HFF-Myc (cell line): ENCODE data around the gene PKD1L1.

ENCODE experiments used
- DNase-seq: peaks from one replicate; pipeline ENCODE4 v3.0.0-alpha.2; 2011; ENCODE audit warnings: low read depth; ENCODE audit errors: extremely low read depth
- H3K4me3 ChIP-seq: replicated peaks from 2 replicates; pipeline ENCODE4 v1.5.1; 2011; ENCODE audit warnings: low read depth, mild to moderate bottlenecking, control low read depth, low read length
- CTCF ChIP-seq: IDR thresholded peaks from 2 replicates; pipeline ENCODE4 v1.5.1; 2012; ENCODE audit warnings: mild to moderate bottlenecking, low read depth, low read length, control low read depth; ENCODE audit errors: missing control alignments

PKD1L1 gene

GRCh38 chr7:47818796-47819606 lies 129.3 kb downstream of the PKD1L1 start:
- peak; percentile 53 for DNase-seq
- peak; percentile 97 for TF ChIP-seq CTCF
- no peak overlapping the region for H3K4me3 ChIP-seq

DNA sequence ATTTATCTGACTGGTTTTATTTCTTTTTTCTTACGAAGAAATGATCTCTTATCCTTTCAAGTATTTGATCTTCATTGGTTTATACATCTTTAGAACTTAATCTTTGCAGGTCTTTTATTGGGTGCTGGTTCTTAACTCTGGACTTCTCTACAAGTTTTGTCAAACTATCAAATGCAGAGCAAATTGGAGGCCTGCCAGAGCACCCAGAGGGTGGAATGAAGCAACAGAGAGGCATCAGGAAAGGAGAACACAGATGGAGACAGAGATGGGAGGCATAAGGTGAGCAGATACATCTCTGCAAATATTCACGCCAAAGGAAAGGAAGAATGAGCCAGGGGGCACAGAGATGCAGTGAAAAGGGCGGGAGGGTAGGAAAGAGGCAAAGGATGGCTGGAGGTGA lies 130.3 kb downstream of the PKD1L1 start:
- H3K4me3 ChIP-seq = no peak overlapping the region
- no peak for DNase-seq
- no peak for TF ChIP-seq CTCF

- DNase-seq = no peak
- no peak for TF ChIP-seq CTCF
- H3K4me3 ChIP-seq = no peak overlapping the region
Measured at GRCh38 chr7:47816647-47817046, 131.6 kb downstream of the PKD1L1 start.

GRCh38 chr7:47815867-47816266 lies 132.4 kb downstream of the PKD1L1 start:
- DNase-seq = no peak
- no peak overlapping the region for H3K4me3 ChIP-seq

DNA sequence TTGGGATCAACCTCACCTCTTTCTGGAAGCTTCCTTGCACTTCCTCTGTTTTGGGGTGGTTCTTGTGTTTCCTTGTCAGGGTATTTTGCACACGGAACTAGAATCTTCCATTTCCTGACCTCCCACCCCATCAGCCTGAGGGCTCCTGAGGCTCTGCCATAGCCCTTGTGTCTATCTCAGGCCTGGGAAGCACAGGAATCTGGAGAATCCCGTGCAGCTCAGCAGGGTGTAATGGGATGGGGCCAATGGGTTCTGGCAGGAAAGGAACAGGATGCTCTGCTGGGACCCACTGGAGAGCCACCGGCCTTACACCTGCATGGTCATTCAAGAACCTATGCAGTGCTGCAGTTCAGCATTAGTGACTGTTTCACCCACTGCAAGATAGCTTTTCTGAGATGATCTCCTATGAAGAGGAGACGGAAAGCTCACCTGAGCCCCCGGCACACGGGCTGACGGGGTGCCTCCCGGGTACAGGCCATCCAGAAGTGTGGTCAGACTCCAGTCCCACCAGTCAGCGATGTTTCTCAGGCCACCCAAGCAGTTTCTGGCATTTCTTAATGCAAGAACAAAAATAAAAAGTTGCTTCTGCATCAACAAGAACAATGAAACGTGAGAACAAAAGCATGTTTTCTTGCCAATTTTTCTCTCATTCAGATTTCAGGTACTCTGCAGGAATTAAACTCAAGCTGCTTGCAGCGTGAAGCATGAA lies 133.2 kb downstream of the PKD1L1 start:
- no peak for TF ChIP-seq CTCF
- DNase-seq = no peak
- H3K4me3 ChIP-seq = no peak overlapping the region

More at GRCh38 chr7:47815867-47816266, 132.4 kb downstream of the PKD1L1 start:
- TF ChIP-seq CTCF = no peak

- H3K4me3 ChIP-seq = no peak overlapping the region
- no peak for DNase-seq
- TF ChIP-seq CTCF = no peak
Measured at GRCh38 chr7:47813620-47814260, 134.5 kb downstream of the PKD1L1 start.
